NCI-H146 treated with DMSO at 0.1 percent for 48 hours (cell line): ENCODE measurements around the gene IRAK1BP1.
"Not testable (repeated sequence)": the region's sequence is repeated elsewhere in the genome, so short reads cannot be mapped to it uniquely, and the experiment has no call there.

Experiments used
- DNase-seq: peaks from one replicate; lab custom pipeline; 2025; ENCODE audit not compliant: unreplicated experiment; lab: John Stamatoyannopoulos, UW

Gene IRAK1BP1

DNA sequence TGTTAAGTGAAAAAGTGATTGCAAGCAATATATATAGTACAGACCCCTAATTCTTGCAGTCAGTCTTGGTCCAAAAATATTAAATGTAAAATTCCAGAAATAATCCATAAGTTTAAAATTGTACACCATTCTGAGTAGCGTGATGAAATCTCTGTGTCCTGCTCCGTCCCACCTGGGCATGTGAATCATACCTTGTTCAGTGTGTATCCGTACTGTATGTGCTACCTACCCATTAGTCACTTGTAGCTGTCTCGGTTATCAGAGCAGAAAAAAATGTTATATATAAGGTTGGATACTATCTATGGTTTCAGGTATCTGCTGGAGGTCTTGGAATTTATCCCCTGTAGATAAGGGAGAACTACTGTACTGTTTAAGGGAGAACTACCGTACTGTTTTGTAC is 16.3 kb downstream of the IRAK1BP1 start:
- DNase-seq = no peak

DNA sequence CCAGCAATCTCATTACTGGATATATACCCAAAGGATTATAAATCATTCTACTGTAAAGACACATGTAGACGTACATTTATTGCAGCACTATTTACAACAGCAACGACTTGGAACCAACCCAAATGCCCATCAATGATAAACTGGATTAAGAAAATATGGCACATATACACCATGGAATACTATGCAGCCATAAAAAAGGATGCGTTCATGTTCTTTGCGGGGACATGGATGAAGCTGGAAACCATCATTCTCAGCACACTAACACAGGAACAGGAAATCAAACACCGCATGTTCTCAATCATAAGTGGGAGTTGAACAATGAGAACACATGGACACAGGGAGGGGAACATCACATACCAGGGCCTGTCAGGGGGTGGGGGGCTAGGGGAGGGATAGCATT is 22.6 kb downstream of the IRAK1BP1 start:
- DNase-seq = not testable (repeated sequence)

DNA sequence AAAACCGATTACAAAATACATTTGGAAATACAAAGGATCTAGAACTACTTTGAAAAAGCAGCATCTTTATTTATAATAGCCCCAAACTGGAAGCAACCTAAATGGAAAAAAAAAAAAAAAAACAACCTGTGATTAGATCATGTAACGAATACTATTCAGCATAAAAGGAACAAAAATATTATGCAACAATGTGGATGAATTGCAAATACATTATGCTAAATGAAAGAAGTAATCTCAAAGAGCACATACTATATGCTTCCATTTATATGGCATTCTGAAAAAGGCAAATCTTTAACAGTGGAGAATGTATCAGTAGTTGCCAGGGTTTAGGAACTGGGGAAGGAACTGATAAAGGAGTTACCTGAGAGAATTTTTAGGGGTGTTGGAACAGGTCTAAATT is 28.9 kb downstream of the IRAK1BP1 start:
- no peak for DNase-seq

DNA sequence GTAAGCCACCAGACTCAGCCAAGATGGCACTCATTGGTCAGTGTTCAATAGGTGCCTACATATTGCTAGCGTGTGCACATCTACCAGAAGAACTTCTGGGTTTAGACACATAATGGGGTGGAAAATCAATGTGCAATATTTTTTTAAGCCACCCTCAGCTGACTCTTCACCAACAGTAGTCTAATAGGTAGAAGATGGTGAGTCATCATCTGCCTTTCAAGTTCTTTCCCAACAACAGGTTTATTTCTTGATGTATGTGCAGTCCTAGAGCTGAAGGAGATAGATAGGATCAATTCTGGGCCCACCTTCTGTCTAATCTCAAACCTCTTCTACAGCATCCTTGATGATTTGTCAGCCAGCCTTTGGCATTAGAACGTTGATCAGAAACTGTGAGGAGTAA is 41.3 kb downstream of the IRAK1BP1 start:
- DNase-seq = no peak

DNA sequence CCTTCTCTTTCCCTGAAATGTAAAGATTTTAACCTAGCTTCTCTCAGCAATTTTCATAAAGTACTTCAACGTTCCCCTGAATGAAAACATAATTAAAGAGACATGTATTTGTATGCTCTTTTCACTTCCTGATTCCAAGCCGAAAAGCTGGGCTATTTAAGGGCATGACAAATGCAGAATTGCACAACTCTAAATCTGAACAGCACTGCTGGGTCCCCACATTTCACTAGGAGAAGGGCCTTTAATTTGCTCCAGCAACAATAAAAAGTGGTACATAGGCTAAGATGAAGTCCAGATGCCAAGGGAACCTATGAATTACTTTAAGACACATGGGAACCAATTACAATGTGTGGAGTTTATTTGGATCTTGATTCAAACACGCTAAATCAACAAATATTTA is 42.0 kb downstream of the IRAK1BP1 start:
- DNase-seq = no peak

DNA sequence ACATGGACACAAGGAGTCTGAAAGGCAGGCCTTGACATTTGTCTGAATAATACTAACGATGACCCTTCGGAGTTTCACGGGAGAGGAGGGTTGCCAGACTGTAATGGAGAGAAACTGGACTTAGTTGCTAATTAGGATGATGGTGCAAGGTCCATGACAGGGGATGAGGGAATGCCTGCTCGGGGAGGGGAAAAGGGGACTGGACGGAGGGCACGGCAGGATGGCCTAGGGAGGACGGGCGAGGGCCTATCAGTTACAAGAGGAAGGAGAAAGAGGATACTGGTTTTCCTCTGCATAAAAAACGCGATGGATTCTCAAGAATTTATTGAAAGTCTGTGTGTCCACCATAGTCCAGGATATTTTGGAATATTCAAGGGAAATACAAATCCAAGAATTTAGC is 42.7 kb downstream of the IRAK1BP1 start:
- no peak for DNase-seq

DNA sequence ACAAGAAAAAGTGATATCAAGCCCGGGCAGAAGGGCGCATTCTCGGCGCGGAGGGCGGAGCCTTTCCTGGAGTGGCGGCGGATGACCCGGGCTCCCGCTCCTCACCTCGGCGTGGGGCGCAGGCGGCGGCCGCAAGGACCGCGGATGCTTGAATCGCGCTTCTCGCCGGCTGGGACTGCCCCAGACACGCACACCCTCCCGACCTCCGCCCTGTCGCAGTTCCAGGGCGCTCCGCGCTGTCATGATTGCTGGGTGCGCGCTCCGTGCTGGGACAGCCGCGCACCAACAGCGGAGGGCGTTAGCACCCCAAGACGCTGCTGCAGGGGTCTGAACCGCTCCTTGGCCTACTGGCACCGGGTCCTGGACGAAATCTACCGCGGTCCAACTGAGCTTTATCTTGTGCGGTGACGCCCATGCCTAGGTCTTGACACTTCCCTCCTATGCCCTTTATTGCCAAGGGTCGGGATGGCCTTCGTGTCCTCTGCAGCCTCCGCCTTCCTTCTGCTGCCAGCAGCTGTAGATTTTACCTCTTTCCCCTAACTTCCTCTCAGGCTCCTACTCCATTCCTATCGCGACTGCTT is 43.3 kb downstream of the IRAK1BP1 start:
- no peak for DNase-seq

DNA sequence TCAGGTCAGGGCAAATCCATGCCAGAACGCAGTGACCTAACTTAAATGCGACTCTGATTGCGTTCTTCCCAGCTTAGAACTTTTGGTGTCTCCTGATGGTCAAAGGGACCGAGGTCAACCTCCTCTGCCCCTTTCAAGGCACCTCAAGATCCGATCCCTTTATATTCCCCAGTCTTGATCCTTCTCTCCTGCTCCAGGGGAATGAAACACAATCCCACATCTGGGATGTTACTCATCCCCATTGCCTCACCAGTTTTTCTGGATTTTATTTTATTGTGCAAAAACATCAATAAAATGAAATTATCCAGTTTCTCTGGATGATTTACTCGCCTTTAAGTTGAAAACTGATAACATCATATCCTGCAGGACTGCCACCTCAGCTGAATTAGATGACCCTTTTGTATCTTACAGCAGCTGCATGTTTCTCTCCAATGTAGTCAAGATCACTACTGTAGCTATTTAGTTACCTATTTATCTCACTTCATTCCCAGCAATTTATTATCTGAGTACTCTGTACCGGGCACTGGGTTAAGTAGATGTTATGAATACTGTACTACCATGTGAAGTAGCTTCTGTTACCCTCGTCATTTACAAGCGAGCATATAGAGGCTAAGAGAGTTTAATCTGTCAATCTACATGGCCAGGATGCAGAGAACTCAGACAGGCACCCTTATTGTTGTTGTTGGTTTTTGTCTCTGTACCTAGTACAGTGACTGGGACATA is 44.0 kb downstream of the IRAK1BP1 start:
- DNase-seq = no peak

DNA sequence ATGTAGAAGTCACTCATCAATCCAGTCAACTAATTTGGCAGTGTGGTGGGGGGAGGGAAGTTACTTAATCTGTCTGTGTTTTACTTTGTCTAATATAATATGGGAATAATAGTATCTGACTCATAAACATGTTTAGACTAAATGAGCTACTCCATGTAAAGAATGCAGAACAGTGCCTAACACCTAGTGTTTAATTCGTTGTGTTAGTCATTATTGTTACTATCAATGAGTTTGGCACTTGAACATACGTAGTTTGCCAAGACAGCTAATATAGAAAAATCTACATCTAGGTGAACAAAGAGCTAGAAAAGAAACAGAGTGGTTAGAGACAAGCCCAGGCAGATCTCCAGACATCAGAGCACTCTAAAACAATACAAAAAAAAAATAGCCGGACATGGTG is 49.1 kb downstream of the IRAK1BP1 start:
- no peak for DNase-seq

DNA sequence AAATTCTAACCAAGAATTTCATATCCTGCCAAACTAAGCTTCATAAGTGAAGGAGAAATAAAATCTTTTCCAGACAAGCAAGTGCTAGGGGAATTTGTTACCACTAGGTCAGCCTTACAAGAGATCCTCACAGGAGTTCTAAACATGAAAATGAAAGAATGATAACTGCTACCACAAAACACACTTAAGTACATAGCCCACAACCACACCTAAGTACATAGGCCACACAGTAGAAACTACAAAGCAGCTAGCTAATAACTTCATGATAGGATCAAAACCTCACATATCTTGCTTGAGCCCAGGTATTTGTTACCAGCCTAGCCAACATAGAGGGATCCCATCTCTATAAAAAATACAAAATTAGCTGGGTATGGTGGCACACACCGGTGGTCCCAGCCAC is 50.4 kb downstream of the IRAK1BP1 start:
- DNase-seq = no peak

DNA sequence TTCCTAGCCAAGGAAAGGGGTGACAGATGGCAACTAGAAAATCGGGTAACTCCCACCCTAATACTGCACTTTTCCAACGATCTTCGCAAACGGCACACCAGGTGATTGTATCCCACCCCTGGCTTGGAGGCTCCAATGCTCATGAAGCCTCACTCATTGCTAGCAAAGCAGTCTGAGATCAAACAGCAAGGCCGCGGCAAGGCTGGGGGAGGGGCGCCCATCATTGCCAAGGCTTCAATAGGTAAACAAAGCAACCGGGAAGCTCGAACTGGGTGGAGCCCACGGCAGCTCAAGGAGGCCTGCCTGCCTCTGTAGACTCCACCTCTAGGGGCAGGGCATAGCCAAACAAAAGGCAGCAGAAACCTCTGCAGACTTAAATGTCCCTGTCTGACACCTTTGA is 53.8 kb downstream of the IRAK1BP1 start:
- not testable (repeated sequence) for DNase-seq

DNA sequence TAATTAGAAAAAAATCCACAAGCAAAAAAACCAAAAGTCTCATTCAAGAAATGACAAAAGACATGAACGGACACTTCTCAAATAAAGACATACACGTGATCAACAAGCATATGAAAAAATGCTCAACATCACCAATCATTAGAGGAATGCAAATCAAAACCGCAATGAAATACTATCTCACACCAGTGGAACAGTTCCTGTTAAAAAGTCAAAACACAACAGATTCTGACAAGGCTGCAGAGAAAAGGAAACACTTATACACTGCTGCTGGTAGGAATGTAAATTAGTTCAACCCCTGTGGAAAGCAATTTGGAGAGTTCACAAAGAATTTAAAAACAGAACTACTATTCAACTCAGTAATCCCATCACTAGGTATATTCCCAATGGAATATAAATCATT is 58.0 kb downstream of the IRAK1BP1 start:
- DNase-seq = no peak

DNA sequence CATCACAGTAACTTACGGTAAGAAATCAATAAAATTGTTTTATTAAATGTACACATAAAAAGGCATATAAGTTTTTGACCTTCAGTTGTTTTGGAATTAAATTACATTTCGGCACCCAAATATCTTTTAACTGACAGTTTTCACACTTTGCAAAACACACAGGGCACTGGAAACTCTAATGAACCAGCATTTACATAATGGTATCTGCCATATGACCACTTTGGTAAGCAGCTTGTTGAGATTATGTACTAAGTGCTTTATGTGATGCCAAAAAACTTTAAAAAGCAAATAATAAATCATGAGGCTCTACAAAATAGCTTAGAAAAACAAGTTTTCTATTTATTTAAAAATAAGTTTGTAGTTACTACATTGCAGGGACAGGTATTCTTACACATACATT is 68.2 kb downstream of the IRAK1BP1 start:
- DNase-seq = no peak

DNA sequence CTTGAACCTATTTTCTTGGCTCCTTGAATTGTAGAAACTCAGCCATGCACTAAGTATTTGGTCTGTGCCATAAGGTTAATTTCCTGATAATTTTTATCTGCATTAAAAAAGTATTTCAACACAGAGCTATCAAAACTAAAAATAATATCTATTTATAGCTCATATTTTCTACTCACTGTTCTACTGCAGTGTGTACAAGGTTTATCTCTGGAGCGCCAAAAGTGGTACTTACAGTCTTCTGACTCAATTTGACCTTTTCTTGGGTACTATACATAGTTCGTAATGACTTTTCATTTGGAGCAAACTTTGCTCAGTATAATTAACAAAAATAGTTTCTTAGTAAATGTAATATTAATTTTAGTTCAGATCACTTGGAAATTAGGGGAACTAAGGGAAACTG is 69.2 kb downstream of the IRAK1BP1 start:
- DNase-seq = no peak

DNA sequence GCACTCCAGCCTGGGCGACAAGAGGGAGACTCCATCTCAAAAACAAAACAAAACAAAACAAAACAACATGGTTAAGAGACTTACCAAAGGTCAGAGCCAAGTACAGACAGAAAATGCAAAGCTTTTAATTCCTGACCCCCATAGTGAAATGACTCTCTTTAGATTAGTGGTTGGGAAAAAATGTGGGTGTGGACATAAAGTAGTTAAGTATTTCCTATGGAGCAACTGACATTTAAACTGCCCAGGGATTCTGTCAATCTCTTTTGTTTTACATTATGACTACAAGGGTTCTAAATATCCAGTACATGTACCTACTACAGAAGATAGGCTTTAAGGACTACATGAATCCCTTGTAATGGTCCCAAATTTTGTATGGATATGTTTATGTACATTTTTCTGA is 75.1 kb downstream of the IRAK1BP1 start:
- no peak for DNase-seq

DNA sequence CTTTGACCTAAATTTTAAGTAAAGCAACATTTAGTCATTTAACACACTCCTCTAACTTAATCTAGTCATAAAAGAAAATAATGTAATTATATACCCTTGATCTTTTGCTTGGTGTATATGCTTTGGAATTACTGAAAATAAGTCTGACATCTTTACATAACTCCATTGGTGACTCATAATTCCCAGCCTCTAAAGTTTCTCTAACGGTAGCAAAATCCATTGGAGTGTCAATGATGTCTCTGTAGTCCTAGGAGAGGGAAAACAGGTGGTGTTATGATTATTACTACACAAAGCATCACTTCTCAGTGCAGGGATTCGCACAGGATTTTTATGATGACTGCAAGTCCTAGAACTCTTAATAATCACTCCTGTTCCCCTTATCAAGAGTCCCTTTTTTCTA is 80.2 kb downstream of the IRAK1BP1 start:
- DNase-seq = no peak

DNA sequence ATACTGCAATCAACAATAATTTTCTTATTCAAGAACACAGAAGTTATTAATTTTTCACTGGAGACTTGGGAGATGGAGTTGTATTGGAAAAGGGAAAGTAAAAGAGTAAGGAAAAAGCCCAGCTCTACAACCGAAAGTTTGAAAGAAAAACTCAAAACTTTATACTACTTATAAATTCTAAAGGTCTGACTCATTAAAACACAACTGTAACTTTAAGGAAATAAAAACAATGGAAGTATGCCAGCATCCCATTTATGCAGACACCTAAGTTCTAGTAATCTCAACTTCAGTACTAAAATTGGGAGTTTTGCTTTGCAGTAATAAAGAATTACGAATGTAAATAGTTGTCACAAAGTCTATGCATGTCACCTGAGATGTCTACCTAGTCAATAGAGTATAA is 80.6 kb downstream of the IRAK1BP1 start:
- no peak for DNase-seq

DNA sequence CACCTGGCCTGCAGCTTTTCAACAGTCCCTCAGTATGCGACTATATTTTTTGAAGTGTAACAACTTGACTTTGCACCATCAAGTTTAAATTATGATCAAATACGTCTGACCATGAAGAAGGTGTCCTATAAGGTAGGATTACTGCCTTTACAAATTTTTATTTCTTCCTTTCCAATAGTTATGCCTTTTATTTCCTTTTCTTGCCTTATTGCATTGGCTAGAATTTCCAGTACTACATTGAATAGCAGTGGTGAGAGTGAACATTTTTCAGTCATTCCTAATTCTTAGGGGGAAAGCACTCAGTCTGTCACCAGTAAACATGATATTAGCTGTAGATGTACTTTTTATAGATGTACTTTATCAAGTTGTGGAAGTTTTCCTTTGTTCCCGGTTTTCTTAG is 81.4 kb downstream of the IRAK1BP1 start:
- DNase-seq = no peak

DNA sequence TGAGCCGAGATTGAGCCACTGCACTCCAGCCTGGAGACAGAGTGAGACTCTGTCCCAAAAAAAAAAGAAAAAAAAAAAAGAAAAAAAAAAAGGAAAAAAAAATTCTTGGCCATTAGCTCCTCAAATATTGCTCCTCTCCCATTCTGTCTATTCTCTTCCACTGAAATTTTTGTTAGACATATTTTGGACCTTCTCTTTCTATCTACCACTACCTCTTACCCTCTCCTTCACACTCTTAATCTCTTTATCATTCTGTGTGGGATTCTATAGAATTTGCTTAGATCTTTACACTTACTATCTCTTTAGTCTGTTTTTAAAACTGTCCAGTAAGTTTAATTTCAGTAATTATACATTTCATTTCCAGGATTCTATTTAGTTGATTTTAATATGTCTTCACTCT is 85.0 kb downstream of the IRAK1BP1 start:
- no peak for DNase-seq
